Neural crest cell (in vitro differentiated cells): ENCODE data around the gene FUT7. TPM values are rescaled to one million over a fixed set of nuclear protein-coding genes. Genes with fewer than 3 reads are reported as not detected.

Experiments used
- DNase-seq: peaks from one replicate; pipeline ENCODE4 v3.0.0; 2021; ENCODE audit warnings: low read depth, mixed read lengths, low spot score
- H3K27ac Mint-ChIP-seq: one replicate; pipeline ENCODE4 v1.8.0; 2021; ENCODE audit warnings: mild to moderate bottlenecking, mixed read lengths; ENCODE audit not compliant: unreplicated experiment
- H3K27me3 Mint-ChIP-seq: 2 replicates; pipeline ENCODE4 v1.8.0; 2021; ENCODE audit warnings: low read depth, mild to moderate bottlenecking, mixed read lengths
- H3K36me3 Mint-ChIP-seq: 2 replicates; pipeline ENCODE4 v1.8.0; 2021; ENCODE audit warnings: low read depth, mild to moderate bottlenecking, mixed read lengths
- H3K4me1 Mint-ChIP-seq: 2 replicates; pipeline ENCODE4 v1.8.0; 2021; ENCODE audit warnings: mixed read lengths
- H3K4me3 Mint-ChIP-seq: one replicate; pipeline ENCODE4 v1.8.0; 2021; ENCODE audit warnings: mild to moderate bottlenecking, mixed read lengths
- H3K9me3 Mint-ChIP-seq: 2 replicates; pipeline ENCODE4 v1.8.0; 2021; ENCODE audit warnings: mixed read lengths
- CTCF ChIP-seq: fragments of 200-600 bp; sonication (generic); conservative IDR thresholded peaks from 2 replicates; pipeline ENCODE4 v1.5.0; 2021; ENCODE audit warnings: antibody characterized with exemption, mild to moderate bottlenecking
- total RNA-seq: library from RNA; stranded (reverse); gene quantifications from 2 replicates; pipeline ENCODE4 v1.2.1, GENCODE V29; 2021

The FUT7 gene
- total RNA-seq, 1 donor from 2014 or later: not detected

GRCh38 chr9:137056739-137057415 is 25.0 kb upstream of the FUT7 start:
- H3K9me3 Mint-ChIP-seq: no peaks in the 10 kb centered on the region
- no peaks in the 10 kb centered on the region for H3K36me3 Mint-ChIP-seq
- H3K27me3 Mint-ChIP-seq: peaks cover 64% of the 10 kb centered on the region
- no peak overlapping the region for H3K4me3 Mint-ChIP-seq
- no peak overlapping the region for H3K27ac Mint-ChIP-seq
- no peak for DNase-seq
- no peak for TF ChIP-seq CTCF
- no peaks in the 10 kb centered on the region for H3K4me1 Mint-ChIP-seq

GRCh38 chr9:137055385-137056364 is 23.8 kb upstream of the FUT7 start:
- Mint-ChIP-seq H3K36me3 (no peaks in the 10 kb centered on the region), H3K27ac (peak overlapping the region; percentile 27), H3K27me3 (peaks cover 72% of the 10 kb centered on the region), H3K4me3 (no peak overlapping the region), H3K9me3 (no peaks in the 10 kb centered on the region), H3K4me1 (no peaks in the 10 kb centered on the region)
- no peak for DNase-seq
- TF ChIP-seq CTCF: no peak

- no peaks in the 10 kb centered on the region for H3K36me3 Mint-ChIP-seq
- H3K4me1 Mint-ChIP-seq: no peaks in the 10 kb centered on the region
- no peaks in the 10 kb centered on the region for H3K9me3 Mint-ChIP-seq
- H3K27me3 Mint-ChIP-seq: peaks cover 76% of the 10 kb centered on the region
- H3K27ac Mint-ChIP-seq: no peak overlapping the region
- H3K4me3 Mint-ChIP-seq: no peak overlapping the region
- TF ChIP-seq CTCF: no peak
- no peak for DNase-seq
Observed at GRCh38 chr9:137054932-137055384, 23.1 kb upstream of the FUT7 start.

GRCh38 chr9:137053944-137054931 is 22.4 kb upstream of the FUT7 start, which contains the start of gene ENTPD2:
ENTPD2 (minus strand) TSS chr9:137054061; CDS start chr9:137053997, 64 bp downstream.
- Mint-ChIP-seq H3K4me1 (no peaks in the 10 kb centered on the region), H3K36me3 (no peaks in the 10 kb centered on the region), H3K27ac (no peak within 1 kb of the TSS), H3K27me3 (peaks cover 84% of the 10 kb centered on the region), H3K4me3 (no peak within 1 kb of the TSS), H3K9me3 (no peaks in the 10 kb centered on the region)
- TF ChIP-seq CTCF: no peak
- DNase-seq: no peak
